COLO829 (cell line): ENCODE results near the gene TPX2.
A peak's percentile ranks its signal among the peaks of the same experiment; 100 is the strongest.

Source experiments
- DNase-seq: peaks from one replicate; pipeline ENCODE4 v3.0.0; 2012; ENCODE audit warnings: low spot score

The TPX2 gene, protein sequence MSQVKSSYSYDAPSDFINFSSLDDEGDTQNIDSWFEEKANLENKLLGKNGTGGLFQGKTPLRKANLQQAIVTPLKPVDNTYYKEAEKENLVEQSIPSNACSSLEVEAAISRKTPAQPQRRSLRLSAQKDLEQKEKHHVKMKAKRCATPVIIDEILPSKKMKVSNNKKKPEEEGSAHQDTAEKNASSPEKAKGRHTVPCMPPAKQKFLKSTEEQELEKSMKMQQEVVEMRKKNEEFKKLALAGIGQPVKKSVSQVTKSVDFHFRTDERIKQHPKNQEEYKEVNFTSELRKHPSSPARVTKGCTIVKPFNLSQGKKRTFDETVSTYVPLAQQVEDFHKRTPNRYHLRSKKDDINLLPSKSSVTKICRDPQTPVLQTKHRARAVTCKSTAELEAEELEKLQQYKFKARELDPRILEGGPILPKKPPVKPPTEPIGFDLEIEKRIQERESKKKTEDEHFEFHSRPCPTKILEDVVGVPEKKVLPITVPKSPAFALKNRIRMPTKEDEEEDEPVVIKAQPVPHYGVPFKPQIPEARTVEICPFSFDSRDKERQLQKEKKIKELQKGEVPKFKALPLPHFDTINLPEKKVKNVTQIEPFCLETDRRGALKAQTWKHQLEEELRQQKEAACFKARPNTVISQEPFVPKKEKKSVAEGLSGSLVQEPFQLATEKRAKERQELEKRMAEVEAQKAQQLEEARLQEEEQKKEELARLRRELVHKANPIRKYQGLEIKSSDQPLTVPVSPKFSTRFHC

DNA sequence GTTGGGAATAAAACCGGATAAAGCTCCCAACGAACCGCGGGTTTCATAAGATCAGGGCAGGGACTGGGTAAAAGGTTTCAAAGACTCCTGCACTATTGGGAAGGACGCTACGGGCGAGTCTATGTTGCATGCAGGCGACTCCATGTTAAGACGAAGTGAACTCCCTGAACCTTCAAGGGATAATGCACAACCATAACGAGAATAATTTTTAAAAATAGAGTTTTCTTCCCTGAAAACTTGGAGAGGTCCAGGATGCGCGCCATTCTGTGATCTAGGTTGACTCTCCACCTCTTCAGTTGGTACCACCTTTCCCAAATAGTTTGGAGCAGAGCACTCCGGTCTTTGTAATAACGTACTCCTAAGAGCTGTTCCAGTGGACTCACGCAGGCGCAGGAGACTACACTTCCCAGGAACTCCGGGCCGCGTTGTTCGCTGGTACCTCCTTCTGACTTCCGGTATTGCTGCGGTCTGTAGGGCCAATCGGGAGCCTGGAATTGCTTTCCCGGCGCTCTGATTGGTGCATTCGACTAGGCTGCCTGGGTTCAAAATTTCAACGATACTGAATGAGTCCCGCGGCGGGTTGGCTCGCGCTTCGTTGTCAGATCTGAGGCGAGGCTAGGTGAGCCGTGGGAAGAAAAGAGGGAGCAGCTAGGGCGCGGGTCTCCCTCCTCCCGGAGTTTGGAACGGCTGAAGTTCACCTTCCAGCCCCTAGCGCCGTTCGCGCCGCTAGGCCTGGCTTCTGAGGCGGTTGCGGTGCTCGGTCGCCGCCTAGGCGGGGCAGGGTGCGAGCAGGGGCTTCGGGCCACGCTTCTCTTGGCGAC, at the start of gene TPX2:
Gene TPX2, plus strand, starts transcription at position 562 of the 821 bp plus-strand sequence. CDS start 18,187 bp downstream, outside the sequence.
- DNase-seq: peak; percentile 99

DNA sequence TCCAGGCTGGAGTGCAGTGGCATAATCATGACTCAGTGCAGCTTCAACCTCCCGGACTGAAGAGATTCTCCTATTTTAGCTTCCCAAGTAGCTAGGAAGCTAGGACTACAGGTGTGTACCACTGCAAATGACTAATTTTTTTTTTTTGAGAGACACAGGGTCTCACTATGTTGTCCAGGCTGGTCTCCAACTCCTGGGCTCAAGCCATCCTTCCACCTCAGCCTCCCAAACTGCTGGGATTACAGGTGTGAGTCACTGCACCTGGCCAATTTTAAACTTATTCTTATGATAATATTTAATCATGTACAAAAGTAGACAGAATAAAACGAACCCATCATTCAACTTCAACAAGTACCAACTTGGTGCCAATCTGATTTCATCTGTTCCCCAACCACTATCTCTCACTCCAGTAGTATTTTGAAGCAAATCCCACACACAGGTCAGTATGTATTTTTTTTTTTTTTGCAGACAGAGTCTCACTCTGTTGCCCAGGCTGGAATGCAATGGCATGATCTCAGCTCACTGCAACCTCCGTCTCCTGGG, 48.9 kb upstream of the TPX2 start:
- no peak for DNase-seq

- no peak for DNase-seq
Measured at GRCh38 chr20:31691646-31692275, 47.3 kb upstream of the TPX2 start.

GRCh38 chr20:31693402-31693801, 45.7 kb upstream of the TPX2 start:
- no peak for DNase-seq

- no peak for DNase-seq
Measured at GRCh38 chr20:31693987-31694661, 45.0 kb upstream of the TPX2 start.

GRCh38 chr20:31694842-31695593, 44.1 kb upstream of the TPX2 start:
- DNase-seq: no peak

DNA sequence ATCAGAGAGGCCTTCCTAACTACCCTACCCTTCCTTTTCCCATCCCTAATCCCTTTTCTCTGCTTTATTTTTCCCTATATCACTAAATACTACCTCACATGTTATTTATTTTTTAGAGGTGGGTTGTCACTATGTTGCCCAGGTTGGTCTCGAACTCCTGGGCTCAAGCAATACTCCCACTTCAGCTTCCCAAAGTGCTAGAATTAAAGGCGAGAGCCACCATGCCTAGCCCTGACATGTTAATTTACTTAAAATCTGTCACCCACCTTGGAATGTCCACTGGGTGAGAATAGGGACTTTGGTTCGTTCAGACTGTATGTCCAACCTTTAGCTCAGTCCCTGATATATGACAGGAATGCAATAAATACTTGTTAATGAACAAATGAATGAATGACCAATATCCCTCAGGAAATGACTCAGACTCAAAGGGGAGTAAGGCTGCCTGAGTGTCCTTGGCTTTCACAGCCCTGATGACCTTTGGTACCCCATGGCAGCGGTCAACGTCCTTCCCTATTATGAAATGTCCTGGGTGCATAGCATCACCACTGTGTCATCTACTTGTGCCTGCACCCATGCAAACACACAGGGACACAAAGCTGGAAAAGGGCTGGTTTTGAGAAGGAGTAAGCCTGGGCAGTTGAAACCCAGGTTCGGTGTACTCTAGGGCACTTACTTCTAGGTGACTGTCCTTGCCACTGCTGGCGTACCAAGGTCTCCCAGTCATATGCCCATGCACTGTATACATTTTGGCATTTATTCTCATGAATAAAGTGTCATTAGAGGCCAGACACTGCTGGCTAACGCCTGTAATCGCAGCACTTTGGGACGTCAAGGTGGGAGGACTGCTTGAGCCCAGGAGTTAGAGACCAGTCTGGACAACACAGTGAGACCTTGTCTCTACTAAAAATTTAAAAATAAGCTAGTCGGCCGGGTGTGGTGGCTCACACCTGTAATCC, 43.0 kb upstream of the TPX2 start:
- DNase-seq: no peak

GRCh38 chr20:31698243-31698802, 40.8 kb upstream of the TPX2 start:
- no peak for DNase-seq

- DNase-seq: peak; percentile 79
Measured at GRCh38 chr20:31698803-31699718, 40.0 kb upstream of the TPX2 start.

GRCh38 chr20:31699801-31700728, 39.0 kb upstream of the TPX2 start:
- DNase-seq: no peak

DNA sequence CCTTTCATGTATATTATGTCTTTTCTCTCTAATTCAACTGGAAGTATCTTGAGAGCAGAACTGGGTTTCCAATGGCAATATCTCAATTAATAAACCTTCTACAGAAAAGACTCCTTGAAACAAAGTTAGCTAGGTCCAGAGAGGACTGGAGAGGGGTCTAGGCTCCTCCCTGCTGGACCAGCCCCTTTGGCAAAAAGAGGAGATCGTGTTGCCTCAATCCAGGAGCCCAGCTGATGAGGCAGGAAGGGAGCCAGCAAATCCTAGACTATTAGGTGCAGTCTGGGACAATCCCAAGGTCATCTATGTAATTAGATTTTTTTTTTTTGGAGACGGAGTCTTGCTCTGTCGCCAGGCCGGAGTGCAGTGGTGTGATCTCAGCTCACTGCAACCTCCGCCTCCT, 38.3 kb upstream of the TPX2 start:
- no peak for DNase-seq

DNA sequence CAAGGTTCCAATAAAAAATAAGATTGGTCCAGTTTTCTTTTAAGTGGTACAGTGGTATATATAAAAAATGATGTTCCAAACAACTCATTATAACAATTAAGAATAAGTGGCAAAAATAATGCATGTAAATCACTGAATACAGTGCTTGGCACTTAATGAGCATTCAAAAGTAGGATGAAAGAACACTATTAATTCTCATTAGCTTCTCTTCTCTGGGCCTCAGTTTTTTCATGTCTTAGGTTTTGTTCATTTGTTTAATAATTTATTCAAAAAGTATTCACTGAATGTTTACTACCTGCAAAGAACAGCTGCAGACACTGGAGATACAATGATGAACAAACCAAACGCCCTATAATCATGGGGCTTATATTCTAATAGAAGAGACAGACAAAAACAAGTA, 37.5 kb upstream of the TPX2 start:
- no peak for DNase-seq

- no peak for DNase-seq
Measured at GRCh38 chr20:31704225-31705119, 34.6 kb upstream of the TPX2 start.

GRCh38 chr20:31705191-31705590, 33.9 kb upstream of the TPX2 start:
- DNase-seq: no peak
